ENCODE measurements around the gene CHRNB2.

- TF ChIP-seq CTCF (IDR thresholded peaks at IDR 0.05) (no peak), POLR2A (IDR thresholded peaks at IDR 0.05) (no peak), POLR2AphosphoS5 (IDR thresholded peaks at IDR 0.05) (no peak)
Measured at GRCh38 chr1:154619181-154619948, 51.8 kb downstream of the CHRNB2 start.

Measured in prostate gland (tissue), 2 donors.